ENCODE measurements around the gene ADAMTS2.

The ADAMTS2 gene

GRCh38 chr5:179255527-179256327 lies 89.5 kb downstream of the ADAMTS2 start:
- Histone ChIP-seq H3K27me3 (ENCODE audit: insufficient read depth, low read length) (0 out of 2 replicates have a peak, but pooled peaks cover 3% of the 10 kb centered on the region), H3K4me2 (ENCODE audit: low read length) (no peak overlapping the region), H3K4me3 (ENCODE audit: low read depth, low read length, poor library complexity, severe bottlenecking) (no peak overlapping the region), H3K36me3 (ENCODE audit: insufficient read depth, low read length) (no peaks in the 10 kb centered on the region), H3K9me3 (ENCODE audit: low read length) (no peaks in the 10 kb centered on the region), H3F3A (ENCODE audit: insufficient read depth, low read length) (no peaks in the 10 kb centered on the region), H4K20me1 (ENCODE audit: insufficient read depth, low read length) (no peaks in the 10 kb centered on the region), H3K4me1 (ENCODE audit: insufficient read depth, low read length, severe bottlenecking) (no peaks in the 10 kb centered on the region), H2AFZ (ENCODE audit: low read length) (no peak overlapping the region), H3K27ac (ENCODE audit: low read depth, low read length, poor library complexity, severe bottlenecking) (no peak overlapping the region), H3K9me2 (ENCODE audit: low read depth, low read length) (no peaks in the 10 kb centered on the region), H3K79me2 (ENCODE audit: insufficient read depth, low read length) (no peaks in the 10 kb centered on the region), H3K9ac (ENCODE audit: low read length) (no peak overlapping the region)
- TF ChIP-seq EZH2 (IDR thresholded peaks at IDR 0.05; ENCODE audit: borderline replicate concordance, low read length), result no peak
- no peak for TF ChIP-seq CTCF (IDR thresholded peaks at IDR 0.05; ENCODE audit: low read length)

- Histone ChIP-seq H3K36me3 (ENCODE audit: insufficient read depth, low read length) (no peaks in the 10 kb centered on the region), H3K4me2 (ENCODE audit: low read length) (no peak overlapping the region), H3K79me2 (ENCODE audit: insufficient read depth, low read length) (no peaks in the 10 kb centered on the region), H3K27me3 (ENCODE audit: insufficient read depth, low read length) (0 out of 2 replicates have a peak, but pooled peaks cover 3% of the 10 kb centered on the region), H4K20me1 (ENCODE audit: insufficient read depth, low read length) (no peaks in the 10 kb centered on the region), H3K27ac (ENCODE audit: low read depth, low read length, poor library complexity, severe bottlenecking) (no peak overlapping the region), H3K9ac (ENCODE audit: low read length) (no peak overlapping the region), H3K4me3 (ENCODE audit: low read depth, low read length, poor library complexity, severe bottlenecking) (no peak overlapping the region), H3K9me2 (ENCODE audit: low read depth, low read length) (no peaks in the 10 kb centered on the region), H3K4me1 (ENCODE audit: insufficient read depth, low read length, severe bottlenecking) (no peaks in the 10 kb centered on the region), H2AFZ (ENCODE audit: low read length) (no peak overlapping the region), H3F3A (ENCODE audit: insufficient read depth, low read length) (no peaks in the 10 kb centered on the region), H3K9me3 (ENCODE audit: low read length) (no peaks in the 10 kb centered on the region)
- TF ChIP-seq CTCF (IDR thresholded peaks at IDR 0.05; ENCODE audit: low read length) (no peak), EZH2 (IDR thresholded peaks at IDR 0.05; ENCODE audit: borderline replicate concordance, low read length) (no peak)
Measured at GRCh38 chr5:179254638-179255271, 90.5 kb downstream of the ADAMTS2 start.

- H3K9me2 ChIP-seq (ENCODE audit: low read depth, low read length), result no peaks in the 10 kb centered on the region
- H3K36me3 ChIP-seq (ENCODE audit: insufficient read depth, low read length), result no peaks in the 10 kb centered on the region
- H3K27me3 ChIP-seq (ENCODE audit: insufficient read depth, low read length), result 0 out of 2 replicates have a peak, but pooled peaks cover 3% of the 10 kb centered on the region
- H2AFZ ChIP-seq (ENCODE audit: low read length), result no peak overlapping the region
- no peak overlapping the region for H3K27ac ChIP-seq (ENCODE audit: low read depth, low read length, poor library complexity, severe bottlenecking)
- H3K4me1 ChIP-seq (ENCODE audit: insufficient read depth, low read length, severe bottlenecking), result no peaks in the 10 kb centered on the region
- H3K9ac ChIP-seq (ENCODE audit: low read length), result no peak overlapping the region
- H3K4me3 ChIP-seq (ENCODE audit: low read depth, low read length, poor library complexity, severe bottlenecking), result no peak overlapping the region
- no peaks in the 10 kb centered on the region for H3F3A ChIP-seq (ENCODE audit: insufficient read depth, low read length)
- H4K20me1 ChIP-seq (ENCODE audit: insufficient read depth, low read length), result no peaks in the 10 kb centered on the region
- H3K79me2 ChIP-seq (ENCODE audit: insufficient read depth, low read length), result no peaks in the 10 kb centered on the region
- no peak overlapping the region for H3K4me2 ChIP-seq (ENCODE audit: low read length)
- H3K9me3 ChIP-seq (ENCODE audit: low read length), result no peaks in the 10 kb centered on the region
- no peak for TF ChIP-seq EZH2 (IDR thresholded peaks at IDR 0.05; ENCODE audit: borderline replicate concordance, low read length)
- no peak for TF ChIP-seq CTCF (IDR thresholded peaks at IDR 0.05; ENCODE audit: low read length)
Measured at GRCh38 chr5:179253730-179254129, 91.5 kb downstream of the ADAMTS2 start.

Data from OCI-LY1 (cell line).